Caki2 (cell line): ENCODE measurements around the gene CCKAR. TPM values are rescaled to one million over a fixed set of nuclear protein-coding genes. Genes with fewer than 3 reads are reported as not detected.

Source experiments
- DNase-seq: peaks from one replicate; pipeline ENCODE4 v3.0.0-alpha.2; 2015; ENCODE audit warnings: low read depth
- in situ Hi-C: cut with HindIII; loops from 2 replicates; pipeline ENCODE4 v1.10.0; 2016; ENCODE audit warnings: low sequenced_read_pairs, low pct_unique_long_range_greater_than_20kb, mixed read lengths
- total RNA-seq: library from RNA; depleted of rRNA; stranded (reverse); fragments of >200 nt; shearing (Covaris generic); gene quantifications from 2 replicates; pipeline ENCODE4 v1.2.3, GENCODE V29; 2014; ENCODE audit warnings: low replicate concordance

Gene CCKAR
- total RNA-seq, 1 experiment from 2014 or later: not detected

- DNase-seq: no peak
- in situ Hi-C loops: no loop called here
Measured at GRCh38 chr4:26496207-26496783, 6.0 kb upstream of the CCKAR start.

GRCh38 chr4:26493461-26493860, 3.2 kb upstream of the CCKAR start:
- in situ Hi-C loops: no loop called here
- DNase-seq: no peak

- DNase-seq: no peak
- in situ Hi-C loops: no loop called here
Measured at GRCh38 chr4:26491449-26492170, 1.3 kb upstream of the CCKAR start.

- in situ Hi-C loops: no loop called here
Measured at GRCh38 chr4:26490960-26491284, 638 bp upstream of the CCKAR start.

GRCh38 chr4:26489101-26489985, 941 bp downstream of the CCKAR start:
- in situ Hi-C loops: no loop called here
- no peak for DNase-seq

More at GRCh38 chr4:26490960-26491284, 638 bp upstream of the CCKAR start:
- DNase-seq: no peak

GRCh38 chr4:26485684-26486083, 4.6 kb downstream of the CCKAR start:
- DNase-seq: no peak
- in situ Hi-C loops: no loop called here

- in situ Hi-C loops: no loop called here
Measured at GRCh38 chr4:26484516-26484915, 5.8 kb downstream of the CCKAR start.

GRCh38 chr4:26484032-26484515, 6.2 kb downstream of the CCKAR start:
- in situ Hi-C loops: no loop called here
- no peak for DNase-seq

More at GRCh38 chr4:26484516-26484915, 5.8 kb downstream of the CCKAR start:
- DNase-seq: no peak

DNA sequence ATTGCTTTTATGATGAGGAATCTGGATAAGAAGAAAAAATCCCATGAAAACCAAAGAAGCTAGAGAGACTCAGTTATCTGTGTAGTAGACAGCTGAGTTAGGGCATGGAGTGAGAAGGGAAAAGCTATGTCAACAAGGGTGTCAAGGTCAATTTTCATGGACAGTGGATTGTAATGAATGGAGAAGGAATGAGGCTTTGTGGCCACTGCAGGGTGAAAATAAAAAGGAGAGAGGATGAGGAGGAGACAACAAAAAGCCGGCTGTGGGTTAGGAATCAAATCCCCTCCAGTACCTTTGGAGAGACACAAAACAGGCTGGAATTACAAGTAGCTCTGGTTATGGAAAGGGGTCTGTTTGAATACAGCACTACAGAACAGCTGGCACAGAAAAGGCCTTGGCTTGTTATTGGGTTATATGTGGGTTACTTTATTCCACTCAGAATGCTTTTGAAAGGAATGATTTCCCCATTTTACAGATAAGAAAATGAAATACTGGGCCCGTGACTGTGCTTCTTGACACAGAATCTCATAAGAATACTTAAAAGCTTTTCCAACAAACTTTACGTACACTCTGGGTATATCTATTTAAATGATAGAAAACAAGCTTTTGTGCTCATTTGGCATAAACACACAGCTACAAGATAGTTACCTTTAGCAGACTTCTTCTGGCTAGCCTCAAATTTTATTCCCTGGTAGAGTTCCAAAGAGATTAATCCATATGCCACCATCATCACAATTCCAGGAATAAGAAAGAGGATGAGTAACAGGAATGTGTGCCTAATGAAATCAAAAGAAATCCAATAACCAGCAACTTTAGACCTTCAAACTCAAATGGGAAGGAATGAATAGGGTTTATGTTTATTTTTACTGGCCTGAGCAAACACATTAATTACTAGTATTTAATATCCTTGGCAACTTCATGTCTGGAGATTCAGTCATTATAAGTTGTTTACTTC, 7.5 kb downstream of the CCKAR start:
- in situ Hi-C loops: no loop called here
- DNase-seq: no peak

GRCh38 chr4:26478330-26478729, 12.0 kb downstream of the CCKAR start:
- in situ Hi-C loops: no loop called here
- no peak for DNase-seq

DNA sequence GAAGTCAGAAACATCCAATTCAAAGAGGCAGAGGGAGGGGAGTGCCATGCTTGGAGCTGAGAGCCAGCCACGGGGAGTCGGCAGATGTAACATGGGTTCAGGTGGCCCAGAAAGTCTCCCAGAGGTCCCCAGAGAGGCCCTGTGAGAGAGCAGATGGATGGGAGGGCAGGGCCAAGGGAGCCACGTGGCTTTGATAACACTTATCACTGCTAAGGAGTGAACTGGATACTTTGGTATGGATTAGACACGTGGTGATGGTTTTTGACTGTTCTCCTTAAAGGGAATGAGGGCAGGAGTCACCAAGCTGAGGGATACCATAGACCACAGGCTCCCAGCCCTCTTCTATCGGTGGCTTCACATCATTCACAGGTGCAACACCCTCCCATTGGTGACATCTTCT, 13.7 kb downstream of the CCKAR start:
- in situ Hi-C loops: no loop called here
- no peak for DNase-seq

DNA sequence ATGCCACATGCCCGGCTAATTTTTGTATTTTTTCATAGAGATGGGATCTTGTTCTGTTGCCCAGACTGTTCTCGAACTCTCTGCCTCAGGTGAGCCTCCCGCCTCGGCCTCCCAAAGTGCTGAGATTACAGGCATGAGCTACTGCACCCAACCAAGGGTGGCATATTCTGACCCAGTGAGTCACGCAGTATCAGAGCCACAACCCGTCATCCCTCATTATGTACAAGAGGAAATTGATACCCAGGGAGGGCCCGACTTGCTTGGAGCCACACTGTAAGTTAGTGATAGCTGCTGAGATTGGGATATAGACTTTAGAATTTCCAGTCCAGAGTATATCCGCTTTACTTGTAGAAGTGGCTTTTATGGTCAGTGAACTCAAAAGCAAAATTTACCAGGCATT, 14.6 kb downstream of the CCKAR start:
- in situ Hi-C loops: no loop called here
- no peak for DNase-seq

- in situ Hi-C loops: no loop called here
- DNase-seq: no peak
Measured at GRCh38 chr4:26474551-26474950, 15.7 kb downstream of the CCKAR start.

GRCh38 chr4:26473893-26474292, 16.4 kb downstream of the CCKAR start:
- no peak for DNase-seq
- in situ Hi-C loops: no loop called here

- in situ Hi-C loops: no loop called here
- no peak for DNase-seq
Measured at GRCh38 chr4:26471890-26472289, 18.4 kb downstream of the CCKAR start.

DNA sequence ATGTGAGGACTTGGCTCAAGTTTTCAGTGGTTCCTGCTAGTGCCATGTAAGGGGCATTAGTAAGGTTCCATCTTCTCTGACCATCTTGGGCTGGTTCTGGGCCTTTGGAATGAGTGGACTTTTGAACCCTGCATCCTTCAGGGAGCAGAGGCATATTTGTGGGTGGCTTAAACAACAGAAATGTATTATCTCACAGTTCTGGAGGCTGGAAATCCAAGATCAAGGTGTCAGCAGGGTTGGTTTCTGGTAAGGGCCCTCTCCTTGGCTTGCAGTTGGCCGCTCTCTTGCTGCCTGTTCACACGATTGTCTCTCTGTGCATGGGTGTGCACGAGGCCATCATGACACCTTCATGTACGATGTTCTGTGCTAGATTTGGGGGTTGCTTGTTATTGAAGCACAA, 21.3 kb downstream of the CCKAR start:
- in situ Hi-C loops: no loop called here
- DNase-seq: no peak

DNA sequence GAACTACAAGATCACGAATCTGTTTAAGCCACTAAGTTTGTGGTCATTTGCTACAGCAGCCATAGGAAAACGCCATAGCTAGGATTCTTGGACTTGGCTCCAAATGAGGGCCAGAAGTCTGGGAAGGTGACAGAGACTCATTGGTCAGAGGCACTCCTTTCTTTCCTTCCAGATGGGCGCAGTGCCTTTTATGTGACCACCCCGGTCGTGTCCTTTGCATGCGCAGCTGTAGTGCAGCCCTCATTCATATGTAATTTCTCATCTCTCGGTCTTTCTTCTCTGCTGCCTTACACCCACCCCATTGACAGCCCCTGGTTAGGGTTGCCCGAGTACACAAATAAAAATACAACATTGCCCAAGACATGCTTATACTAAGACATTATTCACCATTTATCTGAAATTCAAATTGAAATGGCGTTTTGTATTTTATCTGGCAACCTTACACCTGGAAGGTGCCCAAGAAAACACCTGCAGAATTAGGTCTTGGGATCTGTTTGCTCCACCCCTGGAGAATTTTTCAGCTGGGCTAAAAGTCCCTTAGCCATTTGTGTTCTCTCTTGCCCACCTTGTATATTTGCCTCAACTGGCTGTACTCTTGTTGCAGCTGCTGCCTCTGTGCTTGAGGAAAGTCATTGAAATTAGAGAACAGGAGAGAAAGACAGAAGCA, 21.9 kb downstream of the CCKAR start:
- in situ Hi-C loops: no loop called here
- DNase-seq: no peak

DNA sequence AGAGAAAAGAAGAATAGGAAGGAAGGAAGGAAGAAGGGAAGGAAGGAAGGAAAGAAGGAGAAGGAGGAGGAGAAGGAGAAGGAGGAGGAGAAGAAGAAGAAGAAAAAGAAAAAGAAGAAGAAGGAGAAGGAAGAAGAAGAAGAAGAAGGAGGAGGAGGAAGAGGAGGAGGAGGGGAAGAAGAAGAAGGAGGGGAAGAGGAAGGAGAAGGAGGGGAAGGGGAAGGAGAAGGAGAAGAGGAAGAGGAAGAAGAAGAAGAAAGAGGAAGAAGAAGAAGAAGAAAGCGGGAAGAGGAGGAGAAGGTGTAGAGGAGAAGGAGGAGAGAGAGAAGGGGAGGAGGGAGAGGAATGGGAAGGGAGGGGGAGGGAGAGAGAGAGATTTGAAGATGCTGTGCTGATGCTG, 22.6 kb downstream of the CCKAR start:
- no peak for DNase-seq
- in situ Hi-C loops: no loop called here
